ENCODE measurements around the gene DDX43.

DNA sequence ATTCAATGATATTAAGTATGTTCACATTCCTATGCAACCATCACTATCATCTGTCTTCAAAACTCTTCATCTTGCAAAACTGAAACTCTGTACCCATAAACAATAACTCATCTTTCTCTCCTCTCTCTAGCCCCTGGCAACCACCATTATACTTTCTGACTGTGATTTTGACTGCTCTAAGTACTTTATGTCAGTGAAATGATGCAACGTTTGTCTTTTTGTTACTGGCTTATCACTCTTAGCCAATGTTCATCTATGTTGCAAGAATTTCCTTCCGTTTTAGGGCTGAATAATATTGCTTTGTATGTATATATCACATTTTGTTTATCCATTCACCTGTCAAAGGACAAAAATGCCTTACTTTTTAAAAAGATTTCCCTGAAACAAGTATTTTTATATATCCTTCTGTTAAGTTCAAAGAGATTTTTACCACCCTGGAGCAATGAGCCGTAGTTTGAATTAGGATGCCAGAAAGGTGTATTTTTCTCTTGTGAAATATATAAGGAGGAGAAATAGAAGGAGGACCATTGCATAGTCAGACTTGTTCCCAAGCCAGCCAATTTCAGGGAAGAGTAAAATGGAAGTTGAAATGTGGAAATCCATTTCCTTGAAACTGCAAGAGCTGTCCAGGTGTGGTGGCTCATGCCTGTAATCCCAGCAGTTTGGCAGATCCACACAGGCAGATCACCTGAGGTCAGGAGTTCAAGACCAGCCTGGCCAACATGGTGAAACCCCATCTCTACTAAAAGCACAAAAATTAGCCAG is 61.4 kb downstream of the DDX43 start:
- TF ChIP-seq, protein P1, sequence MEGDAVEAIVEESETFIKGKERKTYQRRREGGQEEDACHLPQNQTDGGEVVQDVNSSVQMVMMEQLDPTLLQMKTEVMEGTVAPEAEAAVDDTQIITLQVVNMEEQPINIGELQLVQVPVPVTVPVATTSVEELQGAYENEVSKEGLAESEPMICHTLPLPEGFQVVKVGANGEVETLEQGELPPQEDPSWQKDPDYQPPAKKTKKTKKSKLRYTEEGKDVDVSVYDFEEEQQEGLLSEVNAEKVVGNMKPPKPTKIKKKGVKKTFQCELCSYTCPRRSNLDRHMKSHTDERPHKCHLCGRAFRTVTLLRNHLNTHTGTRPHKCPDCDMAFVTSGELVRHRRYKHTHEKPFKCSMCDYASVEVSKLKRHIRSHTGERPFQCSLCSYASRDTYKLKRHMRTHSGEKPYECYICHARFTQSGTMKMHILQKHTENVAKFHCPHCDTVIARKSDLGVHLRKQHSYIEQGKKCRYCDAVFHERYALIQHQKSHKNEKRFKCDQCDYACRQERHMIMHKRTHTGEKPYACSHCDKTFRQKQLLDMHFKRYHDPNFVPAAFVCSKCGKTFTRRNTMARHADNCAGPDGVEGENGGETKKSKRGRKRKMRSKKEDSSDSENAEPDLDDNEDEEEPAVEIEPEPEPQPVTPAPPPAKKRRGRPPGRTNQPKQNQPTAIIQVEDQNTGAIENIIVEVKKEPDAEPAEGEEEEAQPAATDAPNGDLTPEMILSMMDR (conservative IDR thresholded peaks at IDR 0.05 in 1 of 2, IDR thresholded peaks at IDR 0.05 in 1 of 2; ENCODE audit: extremely low read depth in 1 of 2, insufficient read depth in 1 of 2, low read depth in 1 of 2, low read length in 2 of 2): no peak
- no peak for TF ChIP-seq EZH2 (IDR thresholded peaks at IDR 0.05; ENCODE audit: borderline replicate concordance, low read length)
